Colonic mucosa (tissue), 4 donors: ENCODE data around the gene LRRK1. TPM values are rescaled to one million over a fixed set of nuclear protein-coding genes. Genes with fewer than 3 reads are reported as not detected.

Source experiments
- DNase-seq: peaks from one replicate; pipeline ENCODE4 v3.0.0-alpha.2; 2020
- H3K27ac ChIP-seq: fragments of 200-600 bp; one replicate; pipeline ENCODE4 v1.8.0; 2021
- H3K27me3 ChIP-seq: fragments of 200-600 bp; one replicate; pipeline ENCODE4 v1.8.0; 2021
- H3K36me3 ChIP-seq: fragments of 200-600 bp; one replicate; pipeline ENCODE4 v1.8.0; 2021
- H3K4me1 ChIP-seq: fragments of 200-600 bp; one replicate; pipeline ENCODE4 v1.8.0; 2021; ENCODE audit warnings: mild to moderate bottlenecking
- H3K4me3 ChIP-seq: fragments of 200-600 bp; one replicate; pipeline ENCODE4 v1.8.0; 2021
- H3K9ac ChIP-seq, 2 donors: one replicate each; pipeline ENCODE4 v1.7.0; 2013; ENCODE audit warnings: control low read depth in 2 of 2, low read depth in 2 of 2, low read length in 2 of 2
- H3K9me3 ChIP-seq: fragments of 200-600 bp; one replicate; pipeline ENCODE4 v1.8.0; 2021
- intact Hi-C: fragments of 100-400 bp; cut with DNase I; formaldehyde crosslinking; loops from one replicate; pipeline ENCODE4 v1.14.1; 2022
- total RNA-seq, 2 donors: library from RNA; stranded (reverse); fragmentation: NEBNext Ultra II Directional in 1 of 2; extraction: Animal tissue kit (Norgen Biotek cat#: 25700) in 1 of 2; gene quantifications; one replicate each; pipeline ENCODE4 v1.2.1, GENCODE V29; 2021
- TF ChIP-seq, protein P1 (sequence below): fragments of 200-600 bp; IDR thresholded peaks from one replicate; pipeline ENCODE4 v1.8.0; 2022; ENCODE audit warnings: antibody characterized with exemption, mild to moderate bottlenecking
- donor health status: healthy.
- donor health status: DM: no; HTN: no; CAD: no.
- donor health status: DM: no; HTN: no; CAD: no.

The LRRK1 gene
- total RNA-seq, 2 donors from 2014 or later, result 29.6 to 36.0 TPM

DNA sequence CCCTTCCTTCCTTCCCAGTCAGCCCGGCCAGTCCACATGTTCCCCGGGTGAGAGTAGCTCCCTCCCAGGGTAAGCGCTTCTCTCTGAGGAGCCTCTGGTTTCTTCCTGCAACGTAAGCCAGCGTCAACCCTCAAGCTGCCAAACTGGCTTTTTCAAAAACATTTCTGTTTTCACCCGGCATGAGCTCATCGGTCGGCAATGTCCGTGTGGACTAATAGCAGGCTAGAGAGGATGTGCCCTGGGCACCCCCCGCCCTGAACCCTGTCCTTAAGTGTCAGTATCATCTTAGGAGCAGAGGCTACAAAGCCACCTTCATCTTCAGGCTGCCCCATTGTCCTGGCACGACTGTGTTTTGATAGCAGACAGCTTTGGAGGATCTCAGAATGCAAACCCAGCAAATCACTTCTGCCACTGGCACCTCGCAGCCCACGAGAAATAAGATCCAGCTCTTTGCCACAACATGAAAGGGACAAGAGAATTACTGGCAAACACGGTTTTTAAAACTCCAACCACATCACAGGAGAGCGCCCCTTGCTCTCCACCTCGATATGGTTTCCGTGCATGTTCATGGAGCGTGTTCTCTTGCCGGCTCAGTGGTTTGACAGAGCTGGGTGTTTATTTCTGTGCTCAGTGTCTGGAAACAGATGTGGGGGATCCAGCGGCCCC is 29.6 kb upstream of the LRRK1 start:
- Histone ChIP-seq H3K9ac (no peak overlapping the region), H3K4me1 (no peaks in the 10 kb centered on the region), H3K36me3 (no peaks in the 10 kb centered on the region), H3K9me3 (no peaks in the 10 kb centered on the region), H3K27me3 (no peaks in the 10 kb centered on the region), H3K4me3 (no peak overlapping the region), H3K27ac (no peak overlapping the region)
- intact Hi-C loops, result no loop called here
- no peak for DNase-seq
- TF ChIP-seq, protein P1, sequence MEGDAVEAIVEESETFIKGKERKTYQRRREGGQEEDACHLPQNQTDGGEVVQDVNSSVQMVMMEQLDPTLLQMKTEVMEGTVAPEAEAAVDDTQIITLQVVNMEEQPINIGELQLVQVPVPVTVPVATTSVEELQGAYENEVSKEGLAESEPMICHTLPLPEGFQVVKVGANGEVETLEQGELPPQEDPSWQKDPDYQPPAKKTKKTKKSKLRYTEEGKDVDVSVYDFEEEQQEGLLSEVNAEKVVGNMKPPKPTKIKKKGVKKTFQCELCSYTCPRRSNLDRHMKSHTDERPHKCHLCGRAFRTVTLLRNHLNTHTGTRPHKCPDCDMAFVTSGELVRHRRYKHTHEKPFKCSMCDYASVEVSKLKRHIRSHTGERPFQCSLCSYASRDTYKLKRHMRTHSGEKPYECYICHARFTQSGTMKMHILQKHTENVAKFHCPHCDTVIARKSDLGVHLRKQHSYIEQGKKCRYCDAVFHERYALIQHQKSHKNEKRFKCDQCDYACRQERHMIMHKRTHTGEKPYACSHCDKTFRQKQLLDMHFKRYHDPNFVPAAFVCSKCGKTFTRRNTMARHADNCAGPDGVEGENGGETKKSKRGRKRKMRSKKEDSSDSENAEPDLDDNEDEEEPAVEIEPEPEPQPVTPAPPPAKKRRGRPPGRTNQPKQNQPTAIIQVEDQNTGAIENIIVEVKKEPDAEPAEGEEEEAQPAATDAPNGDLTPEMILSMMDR, result no peak

DNA sequence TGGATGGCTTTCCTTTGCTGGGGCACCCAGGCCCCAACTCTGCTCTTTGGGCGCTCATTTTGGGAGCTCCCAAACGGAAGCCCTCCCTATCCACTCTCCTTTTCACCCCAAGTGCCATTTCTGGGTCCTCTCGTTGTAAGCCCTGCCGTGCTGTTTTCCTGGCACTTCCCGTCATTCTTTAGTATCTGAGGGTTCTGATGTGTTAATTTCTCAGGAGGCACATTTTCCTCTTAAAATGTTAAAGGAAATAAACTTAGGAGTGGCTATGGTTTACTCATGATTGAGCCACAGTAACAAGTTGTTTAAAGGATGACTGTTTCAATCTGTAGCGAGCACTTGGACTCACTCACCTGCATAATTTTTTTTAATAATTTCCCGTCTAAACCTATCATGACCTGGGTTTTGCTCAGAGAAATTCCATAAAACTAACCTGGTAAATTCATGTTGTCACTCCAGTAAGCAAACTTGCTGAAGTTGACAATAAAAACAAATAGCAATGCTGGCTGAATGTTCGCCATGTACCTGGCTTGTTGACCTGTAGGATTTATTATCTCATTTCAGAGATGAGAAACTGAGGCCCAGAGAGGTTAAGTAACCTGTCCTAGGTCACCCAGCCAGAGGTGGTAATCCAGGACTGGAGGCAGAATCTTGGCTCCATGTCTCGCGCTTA is 29.0 kb upstream of the LRRK1 start:
- no peak for DNase-seq
- Histone ChIP-seq H3K27me3 (no peaks in the 10 kb centered on the region), H3K9ac (no peak overlapping the region), H3K9me3 (no peaks in the 10 kb centered on the region), H3K4me1 (no peaks in the 10 kb centered on the region), H3K27ac (no peak overlapping the region), H3K36me3 (no peaks in the 10 kb centered on the region), H3K4me3 (no peak overlapping the region)
- TF ChIP-seq, protein P1, result no peak
- intact Hi-C loops, result no loop called here

DNA sequence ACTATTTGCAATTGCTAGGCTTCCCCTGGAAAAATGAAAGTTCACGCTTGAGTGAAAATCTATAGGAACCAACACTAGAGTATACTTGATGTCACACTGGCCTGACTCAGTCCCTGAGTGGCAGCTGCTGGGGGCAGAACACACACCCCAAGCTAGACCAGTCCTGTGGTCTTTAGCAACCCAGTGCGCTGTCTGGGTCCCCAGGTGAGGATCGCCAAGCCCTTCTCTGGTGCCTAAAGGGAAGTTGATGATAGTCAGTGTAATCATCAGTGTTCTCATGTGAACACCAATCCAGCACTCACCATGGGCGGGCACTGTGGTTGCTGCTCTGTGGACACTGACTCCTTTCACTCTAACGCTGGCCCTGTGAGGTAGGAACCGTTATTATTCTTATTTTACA is 28.3 kb upstream of the LRRK1 start:
- Histone ChIP-seq H3K27ac (no peak overlapping the region), H3K4me1 (no peaks in the 10 kb centered on the region), H3K4me3 (no peak overlapping the region), H3K9ac (no peak overlapping the region), H3K36me3 (no peaks in the 10 kb centered on the region), H3K27me3 (no peaks in the 10 kb centered on the region), H3K9me3 (no peaks in the 10 kb centered on the region)
- intact Hi-C loops, result no loop called here
- TF ChIP-seq, protein P1, result no peak
- no peak for DNase-seq

DNA sequence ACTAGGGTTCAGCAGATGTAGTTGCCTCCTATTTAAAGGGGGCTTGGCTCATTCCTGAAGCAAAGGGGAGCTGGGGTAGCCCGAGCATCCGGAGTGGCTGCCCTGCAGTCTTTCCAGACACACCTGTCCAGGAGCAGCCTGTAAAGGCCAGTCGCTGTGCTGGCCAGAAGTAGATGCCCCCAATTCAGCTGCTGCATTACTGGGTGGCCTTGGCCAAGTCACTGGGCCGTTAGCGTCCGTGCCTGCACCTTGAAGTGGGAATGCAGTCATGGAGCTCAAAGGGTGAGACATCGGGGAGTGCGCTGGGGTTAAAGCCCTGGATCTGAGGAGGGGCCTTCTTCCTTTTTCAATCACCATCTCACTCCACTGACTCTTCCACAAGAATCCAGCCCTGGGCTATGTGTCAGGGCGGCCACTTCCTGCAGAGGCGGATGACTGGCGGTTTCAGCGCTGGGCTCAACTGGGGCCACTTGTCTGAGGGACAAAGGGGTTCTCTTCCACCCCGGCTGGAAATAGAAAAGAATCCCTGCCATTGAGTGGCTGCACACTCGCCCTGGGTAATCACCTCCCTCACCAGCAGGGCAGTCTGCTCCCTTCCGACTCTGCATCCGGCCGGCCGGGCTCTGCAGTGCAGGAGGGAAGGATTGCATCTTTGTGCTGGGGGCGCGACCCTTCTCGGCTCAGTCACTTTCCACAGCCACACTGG is 27.7 kb upstream of the LRRK1 start:
- DNase-seq, result no peak
- no peaks in the 10 kb centered on the region for H3K27me3 ChIP-seq
- no peaks in the 10 kb centered on the region for H3K9me3 ChIP-seq
- intact Hi-C loops, result no loop called here
- H3K36me3 ChIP-seq, result no peaks in the 10 kb centered on the region
- no peak overlapping the region for H3K9ac ChIP-seq
- H3K4me1 ChIP-seq, result no peaks in the 10 kb centered on the region
- TF ChIP-seq, protein P1, result no peak
- no peak overlapping the region for H3K4me3 ChIP-seq
- H3K27ac ChIP-seq, result no peak overlapping the region

DNA sequence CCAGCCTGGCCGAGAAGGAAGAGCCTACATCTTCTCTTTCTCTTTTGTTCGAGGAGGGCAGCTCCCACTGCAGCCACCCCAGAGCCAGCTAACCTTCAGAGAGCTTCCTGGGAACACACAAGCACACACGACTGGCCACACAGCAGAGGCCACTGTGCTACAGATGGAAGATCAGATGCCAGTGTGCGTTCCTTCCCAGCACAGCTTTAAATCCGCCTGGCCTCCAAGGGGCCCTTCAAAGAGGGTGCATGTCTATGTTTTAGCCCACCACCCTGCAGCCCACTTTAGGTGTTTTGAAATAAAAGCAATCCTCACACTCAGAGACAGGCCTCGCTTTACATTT is 27.2 kb upstream of the LRRK1 start:
- no peak for DNase-seq
- Histone ChIP-seq H3K9ac (no peak overlapping the region), H3K27me3 (no peaks in the 10 kb centered on the region), H3K27ac (no peak overlapping the region), H3K9me3 (no peaks in the 10 kb centered on the region), H3K4me1 (no peaks in the 10 kb centered on the region), H3K4me3 (no peak overlapping the region), H3K36me3 (no peaks in the 10 kb centered on the region)
- intact Hi-C loops, result no loop called here
- TF ChIP-seq, protein P1, result no peak
